ENCODE measurements around the gene GTF2E1.

DNA sequence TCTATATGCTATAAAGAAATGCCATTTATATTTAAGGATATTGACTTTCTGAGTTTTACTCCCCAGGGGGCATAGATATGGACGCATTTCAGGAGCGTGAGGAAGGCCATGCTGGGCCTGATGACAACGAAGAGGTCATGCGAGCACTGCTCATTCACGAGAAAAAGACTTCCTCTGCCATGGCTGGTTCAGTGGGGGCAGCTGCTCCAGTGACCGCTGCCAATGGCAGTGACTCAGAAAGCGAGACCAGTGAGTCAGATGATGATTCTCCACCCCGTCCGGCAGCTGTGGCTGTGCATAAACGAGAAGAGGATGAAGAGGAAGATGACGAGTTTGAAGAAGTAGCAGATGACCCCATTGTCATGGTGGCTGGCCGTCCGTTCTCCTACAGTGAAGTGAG, 38.4 kb downstream of the GTF2E1 start:
- TF ChIP-seq CTCF (IDR thresholded peaks at IDR 0.05) (no peak), POLR2A (IDR thresholded peaks at IDR 0.05) (no peak)
